Measurements from ENCODE around the gene WWOX.
A peak's percentile ranks its signal among the peaks of the same experiment; 100 is the strongest.
"Not testable (repeated sequence)": the region's sequence is repeated elsewhere in the genome, so short reads cannot be mapped to it uniquely, and the experiment has no call there.

WWOX gene

DNA sequence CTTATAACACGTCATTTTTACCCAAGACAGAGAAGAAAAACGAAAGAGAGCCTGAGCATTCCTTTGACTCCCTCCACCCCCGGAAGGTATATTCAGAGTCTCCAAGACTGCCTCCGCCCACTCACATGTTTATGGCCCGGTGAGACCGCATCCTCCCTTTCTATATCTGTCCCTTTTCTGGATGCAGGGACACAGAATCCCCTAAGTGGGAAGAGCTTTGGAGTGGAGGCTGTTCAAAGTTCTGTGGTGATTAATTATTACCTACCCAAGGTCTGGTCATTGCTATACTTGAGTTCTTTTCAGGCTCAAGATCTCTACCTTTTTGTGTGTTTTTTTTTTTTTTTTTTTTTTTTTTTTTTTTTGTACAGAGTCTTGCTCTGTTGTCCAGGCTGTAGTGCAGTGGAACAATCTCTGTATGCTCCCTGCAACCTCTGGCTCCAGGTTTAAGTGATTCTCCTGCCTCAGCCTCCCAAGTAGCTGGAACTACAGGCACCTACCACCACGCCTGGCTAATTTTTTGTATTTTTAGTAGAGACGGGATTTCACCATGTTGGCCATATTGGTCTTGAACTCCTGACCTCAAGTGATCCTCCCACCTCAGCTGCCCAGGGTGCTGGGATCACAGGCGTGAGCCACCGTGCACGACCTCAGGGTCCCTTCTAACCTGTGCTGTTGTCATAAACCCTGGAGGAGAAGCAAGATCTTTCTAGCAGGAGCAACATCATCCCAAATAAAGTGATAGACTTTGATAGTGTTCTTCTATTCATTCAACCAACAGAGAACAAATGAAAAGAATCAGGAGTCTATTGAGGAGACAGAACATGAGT, 407.1 kb downstream of the WWOX start:
- DNase-seq (ENCODE audit: low spot score) = no peak
- Histone ChIP-seq H3K4me3 (peak overlapping the region; percentile 57), H3K27ac (peak overlapping the region in 1 of 2 donors; percentile 69)
- TF ChIP-seq, protein P1, sequence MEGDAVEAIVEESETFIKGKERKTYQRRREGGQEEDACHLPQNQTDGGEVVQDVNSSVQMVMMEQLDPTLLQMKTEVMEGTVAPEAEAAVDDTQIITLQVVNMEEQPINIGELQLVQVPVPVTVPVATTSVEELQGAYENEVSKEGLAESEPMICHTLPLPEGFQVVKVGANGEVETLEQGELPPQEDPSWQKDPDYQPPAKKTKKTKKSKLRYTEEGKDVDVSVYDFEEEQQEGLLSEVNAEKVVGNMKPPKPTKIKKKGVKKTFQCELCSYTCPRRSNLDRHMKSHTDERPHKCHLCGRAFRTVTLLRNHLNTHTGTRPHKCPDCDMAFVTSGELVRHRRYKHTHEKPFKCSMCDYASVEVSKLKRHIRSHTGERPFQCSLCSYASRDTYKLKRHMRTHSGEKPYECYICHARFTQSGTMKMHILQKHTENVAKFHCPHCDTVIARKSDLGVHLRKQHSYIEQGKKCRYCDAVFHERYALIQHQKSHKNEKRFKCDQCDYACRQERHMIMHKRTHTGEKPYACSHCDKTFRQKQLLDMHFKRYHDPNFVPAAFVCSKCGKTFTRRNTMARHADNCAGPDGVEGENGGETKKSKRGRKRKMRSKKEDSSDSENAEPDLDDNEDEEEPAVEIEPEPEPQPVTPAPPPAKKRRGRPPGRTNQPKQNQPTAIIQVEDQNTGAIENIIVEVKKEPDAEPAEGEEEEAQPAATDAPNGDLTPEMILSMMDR (IDR thresholded peaks at IDR 0.05) = no peak

GRCh38 chr16:78507576-78507975, 408.1 kb downstream of the WWOX start:
- Histone ChIP-seq H3K27ac (no peak overlapping the region), H3K4me3 (no peak overlapping the region)
- no peak for DNase-seq (ENCODE audit: low spot score)
- TF ChIP-seq, protein P1 (IDR thresholded peaks at IDR 0.05) = no peak

- DNase-seq (ENCODE audit: low spot score) = no peak
- Histone ChIP-seq H3K4me3 (no peak overlapping the region), H3K27ac (no peak overlapping the region)
- TF ChIP-seq, protein P1 (IDR thresholded peaks at IDR 0.05) = no peak
Observed at GRCh38 chr16:78509965-78510364, 410.5 kb downstream of the WWOX start.

- Histone ChIP-seq H3K4me3 (no peak overlapping the region), H3K27ac (no peak overlapping the region)
- TF ChIP-seq, protein P1 (IDR thresholded peaks at IDR 0.05) = no peak
- no peak for DNase-seq (ENCODE audit: low spot score)
Observed at GRCh38 chr16:78510496-78510895, 411.0 kb downstream of the WWOX start.

DNA sequence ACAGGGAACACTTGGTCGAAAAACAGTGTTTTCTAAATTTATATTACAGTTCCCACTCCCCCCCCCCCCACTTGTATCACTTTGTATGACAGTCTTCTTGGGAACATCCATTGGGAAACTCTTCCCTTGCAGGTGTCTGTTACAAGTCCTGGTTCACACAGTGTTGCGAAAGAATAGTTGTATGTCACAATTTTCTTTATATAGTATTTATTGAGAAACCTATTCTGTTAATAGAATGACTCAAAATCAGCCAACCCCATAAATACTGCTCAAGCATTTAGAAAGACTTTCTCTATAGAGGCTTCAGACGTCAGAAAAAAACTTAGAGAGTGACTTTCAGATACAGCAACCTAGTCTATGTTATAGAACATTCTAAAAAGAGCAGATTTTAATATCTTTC, 414.4 kb downstream of the WWOX start:
- TF ChIP-seq, protein P1 (IDR thresholded peaks at IDR 0.05) = no peak
- H3K27ac ChIP-seq = no peak overlapping the region
- no peak overlapping the region for H3K4me3 ChIP-seq
- DNase-seq (ENCODE audit: low spot score) = no peak

- H3K27ac ChIP-seq; DNase-seq (ENCODE audit: low spot score); H3K4me3 ChIP-seq: not testable (repeated sequence)
Observed at GRCh38 chr16:78514888-78515287, 415.4 kb downstream of the WWOX start.

DNA sequence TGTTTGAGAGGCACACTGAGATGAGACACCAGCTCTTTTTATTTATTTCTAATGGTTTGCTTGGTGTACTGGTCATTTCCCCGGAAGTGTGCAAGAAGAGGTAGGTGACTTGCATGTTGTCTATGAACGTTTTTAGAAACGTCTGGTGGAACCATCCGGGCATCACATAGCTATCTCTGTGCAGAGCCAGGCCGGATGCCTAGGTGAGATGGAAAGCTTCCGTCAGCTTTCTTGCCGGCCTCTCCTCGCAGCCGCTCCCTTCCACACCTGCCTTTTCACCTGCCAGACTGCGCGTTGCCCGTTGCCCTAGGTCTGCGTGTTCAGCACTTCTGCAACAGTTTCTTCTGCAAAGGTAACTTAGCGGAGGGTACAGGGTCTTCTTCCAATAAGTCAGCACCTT, 416.0 kb downstream of the WWOX start:
- Histone ChIP-seq H3K27ac (no peak overlapping the region), H3K4me3 (no peak overlapping the region)
- no peak for DNase-seq (ENCODE audit: low spot score)
- TF ChIP-seq, protein P1 (IDR thresholded peaks at IDR 0.05) = no peak

All from coronary artery (tissue), 2 donors.